Measurements from ENCODE around the gene TRIM28.

- TF ChIP-seq CTCF (conservative IDR thresholded peaks at IDR 0.05; ENCODE audit: low read length) (no peak), EZH2phosphoT487 (IDR thresholded peaks at IDR 0.05; ENCODE audit: borderline replicate concordance) (no peak)
Measured at GRCh38 chr19:58516964-58517833, 26.7 kb upstream of the TRIM28 start.

All from Loucy (cell line).